GM21367 (cell line): ENCODE data around the gene MAPK8IP3.
"Not testable (repeated sequence)": the region's sequence is repeated elsewhere in the genome, so short reads cannot be mapped to it uniquely, and the experiment has no call there.

Experiments
- ATAC-seq: cut with Tn5 transposase; IDR thresholded peaks from one replicate; pipeline ENCODE4 v1.9.1; 2021; ENCODE audit not compliant: unreplicated experiment

Gene MAPK8IP3

DNA sequence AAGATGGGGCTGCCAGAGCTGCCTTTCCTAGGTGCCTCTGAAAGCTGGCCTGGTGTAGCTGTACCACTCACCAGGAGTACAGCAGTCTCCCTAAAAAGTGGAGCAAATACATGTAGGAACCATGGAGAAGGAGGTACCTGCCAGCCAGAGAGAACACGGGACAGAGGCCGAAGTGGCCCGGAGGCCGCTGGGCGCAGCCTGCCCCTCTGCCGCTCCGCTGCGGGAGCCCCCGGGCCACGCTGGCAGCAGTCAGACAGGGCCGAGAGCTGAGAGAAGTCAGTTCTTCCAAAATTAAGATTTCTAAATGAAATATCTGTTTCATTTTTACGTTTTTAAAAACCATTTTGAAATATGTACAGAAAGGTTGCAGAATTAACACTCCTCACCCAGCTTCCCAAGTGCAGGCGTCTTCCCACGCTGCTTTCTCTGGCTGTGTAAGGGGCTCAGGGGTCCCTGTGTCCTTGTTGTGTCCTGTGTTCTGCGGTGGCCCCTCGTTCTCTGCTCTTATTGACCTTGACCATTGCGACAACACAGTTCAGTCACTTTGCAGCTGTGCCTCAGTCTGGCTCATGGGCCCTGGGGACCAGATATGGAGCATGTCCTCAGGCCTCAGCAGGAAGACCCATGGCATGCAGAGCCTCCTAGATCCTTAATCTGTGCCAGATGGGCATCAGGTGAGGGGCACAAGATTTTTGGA lies 5.0 kb downstream of the MAPK8IP3 start:
- ATAC-seq: no peak

GRCh38 chr16:1712791-1713261 lies 6.8 kb downstream of the MAPK8IP3 start:
- ATAC-seq: no peak

DNA sequence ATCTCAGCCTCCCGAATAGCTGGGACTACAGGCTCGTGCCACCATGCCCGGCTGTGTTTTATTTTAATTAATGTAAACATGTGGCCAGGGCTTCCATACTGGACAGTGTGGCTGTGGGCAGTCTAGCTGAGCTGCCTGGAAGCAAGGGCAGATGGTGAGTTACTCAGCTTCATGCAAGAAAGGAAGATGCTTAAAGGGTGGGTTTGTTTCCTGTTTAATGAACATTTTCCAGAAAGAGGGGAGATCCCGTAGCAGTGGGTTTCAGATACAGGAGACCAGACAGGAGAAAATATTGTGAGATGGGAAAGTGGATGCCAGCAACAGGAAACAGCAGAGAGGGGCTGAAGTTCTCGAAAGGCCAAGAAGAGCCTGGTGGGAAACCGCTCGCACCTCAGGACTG lies 7.3 kb downstream of the MAPK8IP3 start:
- no peak for ATAC-seq

GRCh38 chr16:1713933-1714332 lies 7.9 kb downstream of the MAPK8IP3 start:
- no peak for ATAC-seq

DNA sequence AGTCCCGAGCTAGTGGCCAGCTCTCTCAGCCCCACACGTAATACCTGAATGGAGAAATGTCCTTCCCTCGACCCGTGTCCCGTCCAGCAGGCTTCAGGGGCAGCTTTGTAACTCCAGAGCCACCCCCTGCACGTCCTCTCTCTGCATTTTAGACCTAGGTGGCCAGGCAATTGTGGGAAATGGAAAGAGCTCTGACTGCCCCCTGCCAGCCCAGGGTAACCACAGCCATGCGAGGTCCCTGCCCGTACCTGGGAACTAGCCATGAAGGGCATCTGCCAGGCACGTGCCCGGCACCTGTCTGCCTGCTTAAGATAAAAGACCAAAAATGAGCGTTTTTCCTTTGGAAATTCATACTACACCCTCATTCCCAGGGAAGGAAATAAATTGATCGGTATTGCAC lies 9.2 kb downstream of the MAPK8IP3 start:
- no peak for ATAC-seq

DNA sequence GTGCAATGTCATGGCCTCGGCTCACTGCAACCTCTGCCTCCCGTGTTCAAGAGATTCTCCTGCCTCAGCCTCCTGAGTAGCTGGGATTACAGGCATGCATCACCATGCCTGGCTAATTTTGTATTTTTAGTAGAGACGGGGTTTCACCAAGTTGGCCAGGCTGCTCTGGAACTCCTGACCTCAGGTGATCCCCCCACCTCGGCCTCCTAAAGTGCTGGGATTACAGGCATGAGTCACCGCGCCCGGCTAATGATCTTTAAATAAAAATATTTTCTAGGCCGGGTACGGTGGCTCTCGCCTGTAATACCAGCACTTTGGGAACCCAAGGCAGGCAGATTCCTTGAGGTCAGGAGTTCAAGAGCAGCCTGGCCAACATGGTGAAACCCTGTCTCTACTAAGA lies 12.2 kb downstream of the MAPK8IP3 start:
- ATAC-seq: not testable (repeated sequence)

DNA sequence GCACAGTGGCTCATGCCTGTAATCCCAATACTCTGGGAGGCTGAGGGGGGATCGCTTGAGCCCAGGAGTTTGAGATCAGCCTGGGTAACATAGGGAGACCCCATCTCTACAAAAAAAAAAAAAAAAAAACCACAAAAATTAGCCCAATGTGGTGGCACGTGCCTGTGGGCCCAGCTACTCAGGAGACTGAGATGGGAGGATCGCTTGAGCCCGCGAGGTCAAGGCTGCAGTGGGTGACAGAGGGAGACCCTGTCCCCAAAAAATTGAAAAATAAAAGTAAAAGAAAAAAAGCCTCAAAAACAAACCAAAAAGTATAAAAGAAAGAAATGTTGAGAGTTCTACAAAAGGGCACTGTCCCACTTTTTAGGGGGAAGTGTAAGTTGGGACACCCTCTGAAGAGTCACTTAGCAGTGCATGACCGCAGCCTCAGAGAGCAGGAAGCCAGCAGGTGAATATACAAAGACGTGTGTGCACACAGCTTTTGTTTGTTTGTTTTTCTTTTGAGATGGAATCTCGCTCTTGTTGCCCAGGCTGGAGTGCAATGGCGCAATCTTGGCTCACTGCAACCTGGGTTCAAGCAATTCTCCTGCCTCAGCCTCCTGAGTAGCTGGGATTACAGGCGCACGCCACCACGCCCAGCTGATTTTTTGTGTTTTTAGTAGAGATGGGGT lies 13.7 kb downstream of the MAPK8IP3 start:
- not testable (repeated sequence) for ATAC-seq

DNA sequence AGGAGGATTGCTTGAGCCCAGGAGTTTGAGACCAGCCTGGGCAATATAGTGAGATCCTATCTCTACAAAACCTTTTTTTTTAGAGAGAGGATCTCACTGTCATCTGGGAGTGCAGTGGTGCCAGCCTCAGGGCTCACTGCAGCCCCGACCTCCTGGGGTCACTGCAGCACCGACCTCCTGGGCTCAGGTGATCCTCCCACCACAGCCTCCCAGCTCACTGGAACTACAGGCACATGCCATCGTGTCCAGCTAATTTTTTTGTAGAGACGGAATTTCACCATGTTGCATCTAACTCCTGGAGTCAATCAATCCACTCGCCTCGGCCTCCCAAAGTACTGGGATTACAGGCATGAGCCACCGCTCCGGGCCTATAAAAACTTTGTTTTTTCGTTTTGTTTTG lies 15.4 kb downstream of the MAPK8IP3 start:
- no peak for ATAC-seq

- ATAC-seq: no peak
Measured at GRCh38 chr16:1723450-1724147, 17.6 kb downstream of the MAPK8IP3 start.

GRCh38 chr16:1724491-1724890 lies 18.5 kb downstream of the MAPK8IP3 start:
- no peak for ATAC-seq

GRCh38 chr16:1726661-1727502 lies 20.9 kb downstream of the MAPK8IP3 start:
- ATAC-seq: no peak

- ATAC-seq: no peak
Measured at GRCh38 chr16:1727651-1728624, 21.9 kb downstream of the MAPK8IP3 start.

DNA sequence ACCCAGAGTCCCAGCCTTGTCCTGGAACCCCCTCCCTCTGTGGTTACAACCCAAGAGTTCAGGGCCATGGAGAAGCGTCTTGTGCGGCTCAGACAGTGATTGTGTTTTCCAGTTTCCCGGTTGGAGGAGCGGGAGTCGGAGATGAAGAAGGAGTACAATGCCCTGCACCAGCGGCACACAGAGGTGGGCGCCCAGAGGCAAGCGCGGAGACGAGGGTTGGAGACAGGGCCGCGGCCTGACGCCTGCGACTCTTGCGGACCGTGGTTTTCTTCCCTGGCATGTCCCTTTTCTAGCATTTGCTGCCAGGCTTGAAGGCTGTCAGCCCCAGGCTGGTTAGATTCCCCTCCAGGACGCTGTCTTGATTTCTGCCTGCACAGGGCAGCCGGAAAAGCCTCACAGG lies 23.0 kb downstream of the MAPK8IP3 start:
- no peak for ATAC-seq

DNA sequence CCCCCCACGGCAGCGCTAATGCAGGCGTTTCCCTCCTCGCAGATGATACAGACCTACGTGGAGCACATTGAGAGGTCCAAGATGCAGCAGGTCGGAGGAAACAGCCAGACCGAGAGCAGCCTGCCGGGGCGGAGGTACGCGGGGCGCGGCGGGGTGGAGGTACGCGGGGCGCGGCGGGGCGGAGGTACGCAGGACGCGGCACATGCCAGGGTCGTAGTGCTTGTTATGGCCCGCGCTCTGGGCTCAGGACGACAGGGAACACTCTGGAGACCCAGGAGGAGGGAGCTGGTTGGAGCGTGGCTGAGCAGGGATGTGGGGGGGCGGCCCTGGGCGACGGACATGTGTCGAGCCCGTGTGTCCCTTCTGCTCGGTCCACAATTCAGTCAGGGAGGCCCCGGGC lies 23.4 kb downstream of the MAPK8IP3 start:
- ATAC-seq: no peak

DNA sequence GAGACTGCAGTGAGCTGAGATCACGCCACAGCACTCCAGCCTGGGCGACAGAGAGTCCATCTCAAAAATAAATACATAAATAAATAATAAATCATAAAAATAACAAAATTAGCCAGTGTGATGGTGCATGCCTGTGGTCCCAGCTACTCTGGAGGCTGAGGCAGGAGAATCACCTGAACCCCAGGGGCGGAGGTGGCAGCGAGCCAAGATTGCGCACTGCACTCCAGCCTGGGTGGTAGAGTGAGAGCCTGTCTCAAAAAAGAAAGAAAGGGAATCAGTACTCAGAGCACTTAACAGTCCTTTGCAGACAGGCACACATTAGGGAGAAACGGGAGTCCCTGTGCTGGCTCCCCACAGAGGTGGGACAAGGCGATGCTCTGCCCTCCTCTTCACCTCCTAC lies 25.1 kb downstream of the MAPK8IP3 start:
- no peak for ATAC-seq

- ATAC-seq: no peak
Measured at GRCh38 chr16:1731603-1732002, 25.6 kb downstream of the MAPK8IP3 start.

DNA sequence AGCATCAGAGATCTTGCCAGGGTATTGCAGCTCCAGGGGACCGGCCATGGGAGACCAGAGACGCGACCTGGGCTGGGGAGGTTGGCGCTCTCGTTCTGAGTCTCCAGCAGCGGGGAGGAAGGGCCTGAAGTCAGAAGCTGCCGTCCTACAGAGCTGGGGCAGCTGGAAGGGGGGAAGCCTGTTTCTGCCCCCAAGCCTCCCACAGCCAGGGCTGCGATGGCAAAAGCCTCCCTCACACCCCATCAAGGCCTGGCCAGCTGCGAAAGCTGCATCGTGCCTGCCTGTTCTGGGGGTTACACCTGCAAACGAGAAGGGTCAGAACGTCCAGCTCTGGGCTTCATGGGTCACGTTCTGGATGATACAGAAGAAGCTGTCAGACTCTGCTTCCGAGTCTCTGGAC lies 26.1 kb downstream of the MAPK8IP3 start:
- no peak for ATAC-seq

GRCh38 chr16:1732551-1732987 lies 26.6 kb downstream of the MAPK8IP3 start:
- not testable (repeated sequence) for ATAC-seq

- no peak for ATAC-seq
Measured at GRCh38 chr16:1734123-1734522, 28.1 kb downstream of the MAPK8IP3 start.

- no peak for ATAC-seq
Measured at GRCh38 chr16:1734816-1735215, 28.8 kb downstream of the MAPK8IP3 start.
